ENCODE results near the gene GDF2.

DNA sequence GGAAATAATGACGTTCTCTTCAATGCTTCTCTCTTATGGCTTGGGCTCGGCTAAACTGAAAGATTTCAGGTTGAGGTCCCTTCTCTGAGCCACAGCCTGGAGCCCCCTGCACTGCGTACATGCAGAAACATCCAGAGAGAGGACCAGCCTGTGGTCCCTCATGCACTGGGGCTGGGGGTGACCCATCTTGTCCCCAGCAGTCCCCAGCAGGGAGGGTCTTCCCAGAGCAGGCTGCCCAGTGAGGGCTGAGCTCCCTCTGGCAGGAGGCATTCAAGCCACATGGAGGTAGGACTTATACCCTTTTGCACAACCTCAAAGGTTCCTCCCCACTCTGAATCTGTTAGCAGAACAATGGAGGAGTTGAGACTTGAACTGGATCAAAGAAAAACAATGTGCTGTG, 14.9 kb upstream of the GDF2 start:
- TF ChIP-seq, protein P1, sequence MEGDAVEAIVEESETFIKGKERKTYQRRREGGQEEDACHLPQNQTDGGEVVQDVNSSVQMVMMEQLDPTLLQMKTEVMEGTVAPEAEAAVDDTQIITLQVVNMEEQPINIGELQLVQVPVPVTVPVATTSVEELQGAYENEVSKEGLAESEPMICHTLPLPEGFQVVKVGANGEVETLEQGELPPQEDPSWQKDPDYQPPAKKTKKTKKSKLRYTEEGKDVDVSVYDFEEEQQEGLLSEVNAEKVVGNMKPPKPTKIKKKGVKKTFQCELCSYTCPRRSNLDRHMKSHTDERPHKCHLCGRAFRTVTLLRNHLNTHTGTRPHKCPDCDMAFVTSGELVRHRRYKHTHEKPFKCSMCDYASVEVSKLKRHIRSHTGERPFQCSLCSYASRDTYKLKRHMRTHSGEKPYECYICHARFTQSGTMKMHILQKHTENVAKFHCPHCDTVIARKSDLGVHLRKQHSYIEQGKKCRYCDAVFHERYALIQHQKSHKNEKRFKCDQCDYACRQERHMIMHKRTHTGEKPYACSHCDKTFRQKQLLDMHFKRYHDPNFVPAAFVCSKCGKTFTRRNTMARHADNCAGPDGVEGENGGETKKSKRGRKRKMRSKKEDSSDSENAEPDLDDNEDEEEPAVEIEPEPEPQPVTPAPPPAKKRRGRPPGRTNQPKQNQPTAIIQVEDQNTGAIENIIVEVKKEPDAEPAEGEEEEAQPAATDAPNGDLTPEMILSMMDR (IDR thresholded peaks at IDR 0.05): no peak
- no peak for TF ChIP-seq POLR2A (IDR thresholded peaks at IDR 0.05)

Data from uterus (tissue), 2 donors.